Upper lobe of right lung (tissue), 1 donor: ENCODE data around the gene VPS33A. TPM values are rescaled to one million over a fixed set of nuclear protein-coding genes. Genes with fewer than 3 reads are reported as not detected.

ENCODE experiments used
- ATAC-seq: fragments of 200-7000 bp; cut with Tn5 transposase; one replicate; pipeline ENCODE4 v1.9.1; 2020; ENCODE audit warnings: mild to moderate bottlenecking, moderate library complexity
- DNase-seq: peaks from one replicate; pipeline ENCODE4 v3.0.0-alpha.2; 2020
- H3K27ac ChIP-seq: fragments of 200-600 bp; one replicate; pipeline ENCODE4 v1.8.0; 2022
- H3K27me3 ChIP-seq: fragments of 200-600 bp; one replicate; pipeline ENCODE4 v1.8.0; 2022; ENCODE audit warnings: mild to moderate bottlenecking
- H3K36me3 ChIP-seq: fragments of 200-600 bp; one replicate; pipeline ENCODE4 v1.8.0; 2022
- H3K4me1 ChIP-seq: fragments of 200-600 bp; one replicate; pipeline ENCODE4 v1.8.0; 2022
- H3K4me3 ChIP-seq: fragments of 200-600 bp; one replicate; pipeline ENCODE4 v1.8.0; 2022; ENCODE audit warnings: mild to moderate bottlenecking
- H3K9me3 ChIP-seq: fragments of 200-600 bp; one replicate; pipeline ENCODE4 v1.8.0; 2022
- intact Hi-C: fragments of 100-400 bp; cut with DNase I; formaldehyde crosslinking; loops from one replicate; pipeline ENCODE4 v1.11.0; 2022
- long read RNA-seq: library from polyadenylated mRNA; unstranded; transcript quantifications from one replicate; pipeline ENCODE4 v2.0.0, GENCODE V29; 2021
- total RNA-seq: library from RNA; stranded (reverse); fragmentation: NEBNext Ultra II Directional; extraction: Animal tissue kit (Norgen Biotek cat#: 25700); gene quantifications from one replicate; pipeline ENCODE4 v1.2.1, GENCODE V29; 2021
- TF ChIP-seq, protein P1 (sequence below): fragments of 200-600 bp; IDR thresholded peaks from one replicate; pipeline ENCODE4 v1.8.0; 2022; ENCODE audit warnings: antibody characterized with exemption
- donor health status: DM: no; HTN: yes; CAD: no; lungs with severe emphysema.

The VPS33A gene
- total RNA-seq = 17.7 TPM
- long read RNA-seq, full-length matches to known transcripts = 35 of 44 reads
- long read RNA-seq, partial matches to known transcripts = 6 of 44 reads
- long read RNA-seq, other reads (novel, unspliced or antisense) = 3 of 44 reads

- H3K27ac ChIP-seq = peak within 1 kb of the TSS; percentile 94
- peaks cover 37% of the 10 kb centered on the region for H3K36me3 ChIP-seq
- peaks cover 10% of the 10 kb centered on the region for H3K4me1 ChIP-seq
- DNase-seq = peak; percentile 98
- intact Hi-C loops = no loop called here
- no peaks in the 10 kb centered on the region for H3K27me3 ChIP-seq
- ATAC-seq = peak; percentile 98
- TF ChIP-seq, protein P1, sequence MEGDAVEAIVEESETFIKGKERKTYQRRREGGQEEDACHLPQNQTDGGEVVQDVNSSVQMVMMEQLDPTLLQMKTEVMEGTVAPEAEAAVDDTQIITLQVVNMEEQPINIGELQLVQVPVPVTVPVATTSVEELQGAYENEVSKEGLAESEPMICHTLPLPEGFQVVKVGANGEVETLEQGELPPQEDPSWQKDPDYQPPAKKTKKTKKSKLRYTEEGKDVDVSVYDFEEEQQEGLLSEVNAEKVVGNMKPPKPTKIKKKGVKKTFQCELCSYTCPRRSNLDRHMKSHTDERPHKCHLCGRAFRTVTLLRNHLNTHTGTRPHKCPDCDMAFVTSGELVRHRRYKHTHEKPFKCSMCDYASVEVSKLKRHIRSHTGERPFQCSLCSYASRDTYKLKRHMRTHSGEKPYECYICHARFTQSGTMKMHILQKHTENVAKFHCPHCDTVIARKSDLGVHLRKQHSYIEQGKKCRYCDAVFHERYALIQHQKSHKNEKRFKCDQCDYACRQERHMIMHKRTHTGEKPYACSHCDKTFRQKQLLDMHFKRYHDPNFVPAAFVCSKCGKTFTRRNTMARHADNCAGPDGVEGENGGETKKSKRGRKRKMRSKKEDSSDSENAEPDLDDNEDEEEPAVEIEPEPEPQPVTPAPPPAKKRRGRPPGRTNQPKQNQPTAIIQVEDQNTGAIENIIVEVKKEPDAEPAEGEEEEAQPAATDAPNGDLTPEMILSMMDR = no peak
- H3K9me3 ChIP-seq = no peaks in the 10 kb centered on the region
- peak within 1 kb of the TSS; percentile 89 for H3K4me3 ChIP-seq
These were observed at the start of gene VPS33A for GRCh38 chr12:122266230-122266901. TSS of gene VPS33A (minus strand) at chr12:122266494. CDS start at chr12:122266408, 86 bp downstream.

DNA sequence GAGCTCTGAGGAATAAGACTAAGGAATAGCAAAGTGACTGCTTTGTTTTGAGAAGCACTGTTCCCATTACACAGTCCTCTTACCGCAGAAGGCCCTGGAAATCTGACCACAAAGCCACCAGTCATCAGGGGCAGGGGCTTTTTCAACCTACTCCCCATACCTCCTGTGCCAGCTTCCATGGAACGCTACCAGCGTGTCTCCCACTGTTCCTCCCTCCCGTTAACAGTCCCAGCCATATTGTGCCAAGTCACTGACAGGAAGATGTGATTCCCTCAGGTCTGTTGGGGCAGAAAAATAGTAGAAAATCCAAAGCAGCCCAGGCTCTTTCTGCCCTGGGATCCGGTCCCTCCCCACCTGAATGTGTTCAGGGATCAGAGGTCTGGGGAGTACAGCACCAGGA, 46.6 kb upstream of the VPS33A start:
- no peak overlapping the region for H3K27ac ChIP-seq
- H3K36me3 ChIP-seq = peaks cover 86% of the 10 kb centered on the region
- DNase-seq (no peak), ATAC-seq (no peak)
- TF ChIP-seq, protein P1 = no peak
- intact Hi-C loops = no loop called here
- no peak overlapping the region for H3K4me3 ChIP-seq
- H3K4me1 ChIP-seq = no peaks in the 10 kb centered on the region
- H3K27me3 ChIP-seq = no peaks in the 10 kb centered on the region
- H3K9me3 ChIP-seq = no peaks in the 10 kb centered on the region

DNA sequence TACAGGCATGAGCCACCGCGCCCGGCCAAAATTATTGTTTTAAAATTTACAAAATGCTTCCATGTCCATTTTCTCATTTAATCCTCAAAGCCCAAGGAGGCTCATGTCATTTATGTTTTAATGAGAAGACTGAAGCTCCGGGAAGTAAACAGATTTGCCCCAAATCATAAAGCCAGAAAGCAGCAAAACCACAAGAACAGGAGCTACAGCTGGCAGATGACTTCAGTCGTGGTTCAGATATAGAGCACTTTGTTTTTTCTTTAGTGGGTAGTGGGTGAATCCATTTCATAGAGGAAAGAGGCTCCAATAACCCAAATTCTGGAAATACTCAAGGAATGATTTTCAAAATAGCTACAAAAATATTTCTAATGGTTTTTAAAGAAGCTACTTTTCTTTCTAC, 45.4 kb upstream of the VPS33A start:
- no peak for ATAC-seq
- DNase-seq = no peak
- no peaks in the 10 kb centered on the region for H3K4me1 ChIP-seq
- no peaks in the 10 kb centered on the region for H3K27me3 ChIP-seq
- H3K9me3 ChIP-seq = no peaks in the 10 kb centered on the region
- TF ChIP-seq, protein P1 = no peak
- H3K27ac ChIP-seq = no peak overlapping the region
- intact Hi-C loops = no loop called here
- peaks cover 86% of the 10 kb centered on the region for H3K36me3 ChIP-seq
- no peak overlapping the region for H3K4me3 ChIP-seq

GRCh38 chr12:122310626-122311333, 44.5 kb upstream of the VPS33A start:
- Histone ChIP-seq H3K9me3 (no peaks in the 10 kb centered on the region), H3K36me3 (peaks cover 85% of the 10 kb centered on the region), H3K4me1 (no peaks in the 10 kb centered on the region), H3K27me3 (no peaks in the 10 kb centered on the region), H3K27ac (no peak overlapping the region), H3K4me3 (no peak overlapping the region)
- intact Hi-C loops = no loop called here
- TF ChIP-seq, protein P1 = no peak
- ATAC-seq = no peak
- DNase-seq = no peak

DNA sequence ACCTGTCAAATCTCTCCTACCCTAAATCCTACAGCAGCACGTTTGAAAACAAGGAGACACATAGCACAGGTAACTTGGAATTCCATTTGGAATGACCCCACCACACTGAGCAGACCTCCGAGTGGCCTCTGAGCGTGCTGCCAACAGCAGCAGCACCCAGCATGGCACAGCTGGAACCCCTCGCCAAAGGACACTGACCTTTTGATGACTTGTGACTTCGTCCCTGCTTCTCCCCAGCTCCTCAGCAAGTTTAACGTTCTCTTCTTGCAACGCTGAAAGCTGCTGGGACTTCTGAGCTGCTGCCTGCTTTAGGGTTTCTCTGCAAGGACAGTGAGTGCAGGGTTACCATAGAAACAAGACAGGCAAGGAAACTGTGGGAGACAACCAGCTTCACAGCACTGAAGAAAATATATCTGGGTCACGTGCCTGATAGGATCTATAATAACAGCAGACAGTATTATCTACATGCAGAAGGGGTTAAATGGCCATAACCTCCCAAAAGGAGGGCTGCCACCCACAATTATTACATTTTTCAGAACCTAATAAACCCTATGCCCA, 43.3 kb upstream of the VPS33A start:
- DNase-seq (no peak), ATAC-seq (no peak)
- Histone ChIP-seq H3K4me1 (no peaks in the 10 kb centered on the region), H3K9me3 (no peaks in the 10 kb centered on the region), H3K27me3 (no peaks in the 10 kb centered on the region), H3K36me3 (peaks cover 83% of the 10 kb centered on the region), H3K4me3 (no peak overlapping the region), H3K27ac (no peak overlapping the region)
- intact Hi-C loops = no loop called here
- TF ChIP-seq, protein P1 = no peak
